HT-29 (cell line): ENCODE data around the gene FAM107B. TPM values are rescaled to one million over a fixed set of nuclear protein-coding genes. Genes with fewer than 3 reads are reported as not detected.

Experiments
- small RNA-seq: library from RNA; depleted of rRNA; stranded (forward); fragments of <200 nt; gene quantifications from one replicate; pipeline ENCODE3, GENCODE V24; 2014
- total RNA-seq: library from RNA; depleted of rRNA; stranded (reverse); fragments of >200 nt; shearing (Covaris generic); gene quantifications from 2 replicates; pipeline ENCODE4 v1.2.3, GENCODE V29; 2014; rRNA removed

The FAM107B gene
- total RNA-seq, 1 experiment from 2014 or later = 11.0 TPM

Small RNA genes within 50 kb of the gene (small RNA-seq; reads per million reads assigned to genes)
- 0.57 reads per million for gene RNA5SP302

Other genes with a start within 250 kb of the FAM107B start
- gene CDNF, start 63.1 kb upstream of the FAM107B start, total RNA-seq = not detected in 2 replicates
- 15.1 and 21.6 TPM in 2 replicates for gene HSPA14, start 63.4 kb upstream of the FAM107B start, total RNA-seq
- 16.7 and 23.9 TPM in 2 replicates for gene MSANTD7, start 63.4 kb upstream of the FAM107B start, total RNA-seq
- 8.2 and 11.8 TPM in 2 replicates for gene SUV39H2, start 104.0 kb upstream of the FAM107B start, total RNA-seq
- gene DCLRE1C, start 179.2 kb upstream of the FAM107B start, total RNA-seq = 6.7 and 8.6 TPM in 2 replicates
- not detected in 2 replicates for gene MEIG1, start 184.5 kb upstream of the FAM107B start, total RNA-seq